ENCODE results near the gene RASD2. TPM values are rescaled to one million over a fixed set of nuclear protein-coding genes. Genes with fewer than 3 reads are reported as not detected.
A peak's percentile ranks its signal among the peaks of the same experiment; 100 is the strongest.

RASD2 gene
- total RNA-seq, 1 experiment from 2014 or later = 0.42 TPM

DNA sequence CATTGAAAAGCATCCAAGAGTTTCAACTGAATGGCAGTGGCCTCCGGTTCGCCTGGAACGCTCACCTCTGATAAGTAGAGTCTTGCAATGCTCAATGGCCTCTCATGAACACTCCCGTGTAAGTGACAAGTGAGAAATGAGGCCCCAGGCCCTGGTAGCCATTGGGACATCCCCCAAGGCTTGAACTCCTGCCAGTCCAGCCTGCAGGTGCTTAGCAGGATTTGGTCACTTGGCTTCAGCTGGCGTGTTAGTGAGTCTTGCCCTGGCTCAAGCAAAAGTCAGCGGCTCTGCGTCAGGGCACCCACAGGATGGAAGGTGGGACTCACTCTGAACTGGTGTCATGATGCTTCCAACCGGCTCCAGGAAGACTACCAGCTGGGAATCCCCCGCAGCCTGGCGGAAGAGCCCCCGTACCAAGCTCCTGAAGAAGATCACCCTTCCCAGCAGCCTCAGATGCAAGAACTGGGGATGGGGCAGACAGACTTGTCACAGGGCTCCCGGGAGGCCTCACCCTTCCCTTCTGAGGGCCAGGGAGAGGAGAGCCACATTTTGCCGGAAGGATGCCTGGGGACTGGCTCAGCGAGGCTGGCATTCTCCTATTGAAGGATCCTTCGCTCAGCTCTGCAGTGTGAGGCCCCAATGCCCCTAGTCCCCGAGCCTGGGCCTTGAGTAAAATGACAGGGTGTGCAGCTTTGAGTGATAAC lies 57.2 kb downstream of the RASD2 start:
- H3K14ac ChIP-seq (ENCODE audit: insufficient read depth, low read length) = no peak overlapping the region
- H3K9me3 ChIP-seq (ENCODE audit: control insufficient read depth, low read depth, low read length) = no peaks in the 10 kb centered on the region
- H3K18ac ChIP-seq (ENCODE audit: insufficient read length, low read depth, low read length) = no peak overlapping the region
- no peak overlapping the region for H2AK5ac ChIP-seq (ENCODE audit: insufficient read length, low read length)
- WGBS (ENCODE audit: extremely low coverage, insufficient read length, low lambda C conversion rate) = no CpG with 5 or more reads among the region's 16 CpGs
- no peak overlapping the region for H3K9ac ChIP-seq (ENCODE audit: extremely low read depth, insufficient read length, low read length)
- no peak overlapping the region for H2BK5ac ChIP-seq (ENCODE audit: insufficient read length, low read length)
- H2BK15ac ChIP-seq (ENCODE audit: low read depth, low read length) = no peak overlapping the region
- no peak overlapping the region for H2BK120ac ChIP-seq (ENCODE audit: low read depth, low read length, poor library complexity, severe bottlenecking)
- no peaks in the 10 kb centered on the region for H3K9me3 Mint-ChIP-seq
- H3K27ac Mint-ChIP-seq = peak overlapping the region in 1 of 3 experiments; percentile 74; a peak in 1 of 7 replicates
- no peak overlapping the region for H2BK12ac ChIP-seq (ENCODE audit: insufficient read length, low read depth, low read length)
- no peak overlapping the region for H3K4ac ChIP-seq (ENCODE audit: low read depth, low read length)
- no peak overlapping the region for H3K56ac ChIP-seq (ENCODE audit: insufficient read length, low read depth, low read length)
- no peaks in the 10 kb centered on the region for H3K79me1 ChIP-seq (ENCODE audit: insufficient read depth, low read depth, low read length, poor library complexity, severe bottlenecking)
- H2BK20ac ChIP-seq (ENCODE audit: low read depth, low read length, poor library complexity, severe bottlenecking) = no peak overlapping the region
- no peak for DNase-seq
- no peaks in the 10 kb centered on the region for H3K4me1 ChIP-seq (ENCODE audit: insufficient read depth, low read length)
- H3K36me3 Mint-ChIP-seq (ENCODE audit: insufficient read depth in 1 of 3, low read depth in 3 of 3) = no peaks in the 10 kb centered on the region
- H3K79me2 ChIP-seq (ENCODE audit: insufficient read depth, low read length) = no peaks in the 10 kb centered on the region
- no peak overlapping the region for H2AFZ ChIP-seq (ENCODE audit: low read length)
- no peak overlapping the region for H4K8ac ChIP-seq (replicated peaks; ENCODE audit: insufficient read length, low read depth, low read length)
- no peaks in the 10 kb centered on the region for H3K23me2 ChIP-seq (ENCODE audit: insufficient read length, low read depth, low read length, poor library complexity, severe bottlenecking)
- no peaks in the 10 kb centered on the region for H3K27me3 ChIP-seq (ENCODE audit: insufficient read depth, low read length)
- no peak overlapping the region for H3K23ac ChIP-seq (ENCODE audit: insufficient read length, low read depth, low read length)
- H3T11ph ChIP-seq (ENCODE audit: low read length) = no peak overlapping the region
- TF ChIP-seq, protein P1, sequence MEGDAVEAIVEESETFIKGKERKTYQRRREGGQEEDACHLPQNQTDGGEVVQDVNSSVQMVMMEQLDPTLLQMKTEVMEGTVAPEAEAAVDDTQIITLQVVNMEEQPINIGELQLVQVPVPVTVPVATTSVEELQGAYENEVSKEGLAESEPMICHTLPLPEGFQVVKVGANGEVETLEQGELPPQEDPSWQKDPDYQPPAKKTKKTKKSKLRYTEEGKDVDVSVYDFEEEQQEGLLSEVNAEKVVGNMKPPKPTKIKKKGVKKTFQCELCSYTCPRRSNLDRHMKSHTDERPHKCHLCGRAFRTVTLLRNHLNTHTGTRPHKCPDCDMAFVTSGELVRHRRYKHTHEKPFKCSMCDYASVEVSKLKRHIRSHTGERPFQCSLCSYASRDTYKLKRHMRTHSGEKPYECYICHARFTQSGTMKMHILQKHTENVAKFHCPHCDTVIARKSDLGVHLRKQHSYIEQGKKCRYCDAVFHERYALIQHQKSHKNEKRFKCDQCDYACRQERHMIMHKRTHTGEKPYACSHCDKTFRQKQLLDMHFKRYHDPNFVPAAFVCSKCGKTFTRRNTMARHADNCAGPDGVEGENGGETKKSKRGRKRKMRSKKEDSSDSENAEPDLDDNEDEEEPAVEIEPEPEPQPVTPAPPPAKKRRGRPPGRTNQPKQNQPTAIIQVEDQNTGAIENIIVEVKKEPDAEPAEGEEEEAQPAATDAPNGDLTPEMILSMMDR (conservative IDR thresholded peaks at IDR 0.05) = no peak
- peaks cover 0 to 21% of the 10 kb centered on the region in 2 experiments; a peak in 3 of 4 replicates for H3K4me1 Mint-ChIP-seq
- H3K4me2 ChIP-seq (ENCODE audit: insufficient read depth, insufficient read length, low read length) = no peak overlapping the region
- no peak overlapping the region for H3K4me3 Mint-ChIP-seq
- H4K20me1 ChIP-seq (ENCODE audit: control insufficient read depth, insufficient read depth, insufficient read length) = no peaks in the 10 kb centered on the region
- H4K91ac ChIP-seq (ENCODE audit: insufficient read length, low read depth, low read length) = no peak overlapping the region
- no peak overlapping the region for H3K27ac ChIP-seq (ENCODE audit: insufficient read length, low read depth, low read length)
- peaks cover 3% of the 10 kb centered on the region for H3K27me3 Mint-ChIP-seq (ENCODE audit: low read depth)
- H4K5ac ChIP-seq (ENCODE audit: insufficient read length, low read depth, low read length) = no peak overlapping the region
